Activated T-cell treated with anti-CD3 and anti-CD28 coated beads, Interleukin-2, amount 50 U/mL, for 48 hours (primary cell): ENCODE results near the gene CUZD1.
A peak's percentile ranks its signal among the peaks of the same experiment; 100 is the strongest.
"Not testable (repeated sequence)": the region's sequence is repeated elsewhere in the genome, so short reads cannot be mapped to it uniquely, and the experiment has no call there.

Experiments used
- DNase-seq, 2 experiments: peaks; one replicate each; pipeline ENCODE4 v3.0.0-alpha.2; 2020

Gene CUZD1, protein sequence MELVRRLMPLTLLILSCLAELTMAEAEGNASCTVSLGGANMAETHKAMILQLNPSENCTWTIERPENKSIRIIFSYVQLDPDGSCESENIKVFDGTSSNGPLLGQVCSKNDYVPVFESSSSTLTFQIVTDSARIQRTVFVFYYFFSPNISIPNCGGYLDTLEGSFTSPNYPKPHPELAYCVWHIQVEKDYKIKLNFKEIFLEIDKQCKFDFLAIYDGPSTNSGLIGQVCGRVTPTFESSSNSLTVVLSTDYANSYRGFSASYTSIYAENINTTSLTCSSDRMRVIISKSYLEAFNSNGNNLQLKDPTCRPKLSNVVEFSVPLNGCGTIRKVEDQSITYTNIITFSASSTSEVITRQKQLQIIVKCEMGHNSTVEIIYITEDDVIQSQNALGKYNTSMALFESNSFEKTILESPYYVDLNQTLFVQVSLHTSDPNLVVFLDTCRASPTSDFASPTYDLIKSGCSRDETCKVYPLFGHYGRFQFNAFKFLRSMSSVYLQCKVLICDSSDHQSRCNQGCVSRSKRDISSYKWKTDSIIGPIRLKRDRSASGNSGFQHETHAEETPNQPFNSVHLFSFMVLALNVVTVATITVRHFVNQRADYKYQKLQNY

DNA sequence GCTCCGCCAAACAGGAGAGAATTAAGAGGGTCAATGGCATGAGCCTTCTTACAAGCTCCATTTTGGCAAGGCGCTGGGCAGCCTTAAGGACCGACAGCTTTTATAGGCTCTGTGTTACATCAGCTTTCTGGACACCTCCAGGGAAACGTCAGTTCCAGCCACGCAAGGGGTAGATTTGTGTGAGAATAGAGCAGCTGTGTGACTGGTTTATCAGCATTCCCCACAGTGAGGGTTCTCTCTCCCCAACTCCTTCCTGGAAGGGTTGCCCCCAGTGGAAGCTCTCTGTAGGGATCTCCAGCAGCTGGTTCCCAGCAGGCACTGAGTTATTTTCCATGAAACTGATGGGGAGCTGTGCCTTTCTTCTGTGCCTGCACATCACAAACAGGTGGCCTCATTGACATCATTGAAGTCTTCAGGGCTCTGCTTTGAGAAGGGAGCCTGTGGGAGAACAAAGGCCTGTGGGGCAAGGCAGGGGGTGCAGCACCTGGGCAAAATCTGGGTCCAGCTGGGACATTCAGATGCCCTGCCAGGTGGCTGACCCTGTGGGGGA is at the start of gene CUZD1:
Gene CUZD1, minus strand, starts transcription at position 75 of the 550 bp plus-strand sequence. Its CDS starts 14 bp downstream, at position 61.
- no peak for DNase-seq

DNA sequence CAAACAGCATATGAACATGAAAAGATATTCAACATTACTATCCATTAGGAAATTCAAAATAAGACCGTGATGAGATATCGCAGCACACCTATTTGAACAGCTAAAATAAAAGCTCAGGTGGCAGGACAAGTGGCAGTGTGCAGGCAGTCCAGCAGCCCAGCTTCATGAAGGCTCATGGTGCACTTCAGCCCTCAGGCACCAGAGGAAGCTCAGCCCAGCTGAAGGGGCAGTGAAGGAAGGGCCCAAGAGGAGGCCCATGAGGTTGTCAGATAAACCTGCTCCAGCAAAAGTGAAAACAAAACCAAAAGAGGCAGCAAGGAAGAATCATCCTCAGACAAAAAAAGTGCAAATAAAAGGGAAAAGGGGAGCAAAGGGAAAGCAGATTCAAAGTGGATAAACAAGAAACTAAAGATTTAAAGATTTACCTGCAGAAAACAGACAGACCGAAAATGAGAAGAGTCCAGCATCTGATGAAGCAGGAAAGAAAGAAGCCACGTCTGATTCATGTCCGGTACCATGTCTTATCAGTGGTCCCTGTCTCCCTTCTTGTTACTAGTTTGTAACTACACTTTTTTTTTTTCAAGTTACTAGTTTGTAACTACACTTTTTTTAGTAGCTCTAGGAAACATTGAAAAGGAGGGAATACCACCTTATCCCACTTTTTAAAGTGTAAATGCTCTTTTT is 48.7 kb upstream of the CUZD1 start:
- DNase-seq, result no peak

DNA sequence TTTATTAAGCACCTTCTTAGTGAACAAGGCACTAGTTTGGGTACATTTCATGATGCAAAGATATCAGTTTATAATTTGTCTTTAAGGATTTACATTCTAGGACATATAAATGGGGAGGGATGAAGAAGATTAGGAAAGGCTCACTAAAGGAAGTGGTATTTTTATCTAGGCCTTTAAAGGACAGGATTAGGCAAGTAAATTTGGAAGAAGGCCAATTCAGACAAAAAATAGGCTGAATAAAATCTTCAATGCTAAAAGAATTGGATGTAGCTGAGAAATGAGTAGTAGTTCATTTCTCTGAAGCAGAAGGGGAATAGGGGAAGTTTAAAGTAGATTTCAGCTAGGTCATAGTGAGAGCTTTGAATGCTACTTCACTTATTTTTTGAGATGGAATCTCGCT is 38.5 kb upstream of the CUZD1 start:
- DNase-seq, result no peak

DNA sequence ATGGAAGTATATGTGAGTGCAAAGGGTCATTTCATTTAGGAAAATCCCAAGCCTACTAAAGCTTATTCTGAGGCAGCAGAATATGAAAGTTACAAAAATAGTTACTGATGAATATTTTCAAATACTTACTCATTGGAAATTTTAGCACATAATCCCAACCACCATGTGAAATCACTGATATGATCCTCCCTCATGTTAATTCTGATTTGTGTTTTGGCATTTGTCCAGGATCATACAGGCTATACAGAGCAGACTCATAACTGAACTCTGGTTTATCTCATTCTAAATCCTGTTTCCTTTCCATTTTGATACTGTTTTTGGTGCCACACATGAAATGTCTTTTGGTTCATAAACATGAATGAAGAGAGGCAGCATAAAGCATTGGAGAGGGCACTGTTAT is 37.1 kb upstream of the CUZD1 start:
- no peak for DNase-seq

DNA sequence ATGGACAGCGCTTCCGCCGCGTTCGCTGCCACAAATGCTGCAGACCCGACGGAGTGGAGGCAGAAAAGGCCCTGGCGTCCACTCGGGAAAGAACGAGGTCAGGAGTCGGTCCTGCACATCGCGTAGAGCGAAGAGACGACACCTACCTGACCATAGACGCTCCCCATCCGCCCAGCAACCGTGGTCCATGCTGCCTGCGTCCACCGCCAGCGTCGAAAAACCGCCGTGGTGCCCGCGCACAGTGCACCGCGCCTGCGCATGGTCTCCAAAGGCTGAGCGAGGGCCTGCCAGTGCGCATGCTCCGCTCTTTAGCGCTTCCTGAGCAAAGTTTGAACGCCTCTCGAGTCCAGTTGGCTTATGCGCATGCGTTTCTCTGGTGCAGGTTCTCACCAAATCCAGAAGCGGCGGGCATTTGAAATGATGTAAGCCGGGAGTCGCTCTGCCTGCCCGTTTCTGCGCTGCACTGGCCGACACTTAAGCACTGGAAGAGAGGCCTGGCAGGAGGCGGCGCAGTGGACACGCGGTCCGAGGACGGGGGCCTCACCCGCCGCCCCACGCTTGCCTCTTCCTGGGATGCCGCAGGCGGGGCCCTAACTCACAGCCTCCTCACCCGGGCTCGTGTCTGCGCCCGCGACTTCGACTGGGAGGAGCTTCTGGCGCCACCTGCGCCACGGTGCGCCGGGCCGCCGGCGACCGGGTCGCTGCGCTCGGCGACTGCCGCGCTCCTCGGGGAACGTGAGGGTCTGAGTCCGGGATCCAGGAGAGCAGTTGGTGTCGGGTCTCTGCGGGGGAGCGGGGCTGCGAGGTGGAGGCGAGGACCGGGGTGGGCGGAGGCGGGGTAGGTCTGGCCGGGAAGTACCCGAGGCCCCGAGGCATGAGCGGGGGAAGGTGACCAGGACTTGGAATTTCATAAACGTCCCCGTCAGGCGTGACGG is 33.9 kb upstream of the CUZD1 start, which contains the start of gene FAM24B:
Gene FAM24B, minus strand, starts transcription at position 243 of the 935 bp plus-strand sequence. CDS start 29,066 bp downstream, outside the sequence.
- DNase-seq, result peak; percentile 93 to 94

DNA sequence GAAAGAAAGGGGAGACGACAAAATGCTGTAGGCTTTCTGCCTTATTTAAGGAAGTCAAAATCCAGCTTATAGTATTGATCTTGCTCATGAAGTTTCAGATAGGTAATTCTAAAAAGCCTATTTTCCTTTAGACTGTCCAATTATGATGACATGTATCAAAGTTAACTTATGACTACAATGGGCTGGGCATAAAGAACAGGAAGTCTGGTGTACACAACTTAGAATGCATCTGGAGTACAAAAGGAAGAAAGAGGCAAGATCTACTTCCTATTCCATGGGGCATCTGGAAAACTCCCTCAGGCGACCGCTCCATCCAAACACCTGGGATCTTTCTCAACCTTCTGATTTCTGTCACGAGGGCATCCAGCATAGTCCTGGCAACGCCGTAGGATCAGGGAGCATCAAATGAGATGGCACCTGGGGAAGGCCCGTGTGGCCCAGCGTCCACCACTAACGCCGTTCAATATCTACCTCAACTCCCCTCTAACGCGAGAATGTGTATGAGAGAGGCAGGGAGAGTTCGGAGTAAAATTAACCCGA is 33.2 kb upstream of the CUZD1 start:
- no peak for DNase-seq

DNA sequence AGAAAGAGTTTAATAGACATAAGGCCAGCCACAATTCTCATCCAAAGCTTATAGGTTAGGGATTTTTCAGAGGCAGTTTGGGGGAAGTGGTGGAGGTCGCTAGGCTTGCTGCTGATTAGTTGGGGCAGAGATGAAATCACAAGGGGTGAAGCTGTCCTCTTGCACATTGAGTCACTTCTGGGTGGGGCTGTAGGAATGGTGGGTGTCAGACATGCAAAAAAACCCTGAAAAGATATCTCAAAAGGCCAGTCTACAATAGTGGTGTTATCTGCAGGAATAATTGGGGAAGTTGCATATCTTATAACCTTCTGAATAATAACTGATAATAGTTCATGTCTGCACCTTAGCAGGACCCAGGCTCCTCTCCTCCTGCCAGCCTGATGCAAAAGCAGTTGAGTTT is 31.6 kb upstream of the CUZD1 start:
- no peak for DNase-seq

DNA sequence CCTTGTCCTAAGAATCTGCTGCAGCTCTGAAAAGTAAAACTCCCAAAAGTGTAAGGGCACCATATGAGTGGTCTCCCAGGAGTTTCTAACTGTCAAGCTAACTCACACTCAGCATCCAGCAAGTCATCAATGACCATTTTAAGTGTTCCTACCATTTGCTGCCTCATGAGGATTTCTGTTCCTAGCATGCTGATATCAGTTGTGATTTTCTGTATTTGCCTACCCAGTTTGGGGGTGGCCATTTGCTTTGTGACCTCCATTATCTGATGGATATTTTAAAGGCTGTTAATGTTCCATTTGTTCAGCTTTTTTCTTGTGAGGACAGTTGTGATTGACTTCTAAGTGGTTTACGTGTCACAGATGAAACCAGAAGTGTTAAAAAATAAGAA is 30.8 kb upstream of the CUZD1 start:
- no peak for DNase-seq

DNA sequence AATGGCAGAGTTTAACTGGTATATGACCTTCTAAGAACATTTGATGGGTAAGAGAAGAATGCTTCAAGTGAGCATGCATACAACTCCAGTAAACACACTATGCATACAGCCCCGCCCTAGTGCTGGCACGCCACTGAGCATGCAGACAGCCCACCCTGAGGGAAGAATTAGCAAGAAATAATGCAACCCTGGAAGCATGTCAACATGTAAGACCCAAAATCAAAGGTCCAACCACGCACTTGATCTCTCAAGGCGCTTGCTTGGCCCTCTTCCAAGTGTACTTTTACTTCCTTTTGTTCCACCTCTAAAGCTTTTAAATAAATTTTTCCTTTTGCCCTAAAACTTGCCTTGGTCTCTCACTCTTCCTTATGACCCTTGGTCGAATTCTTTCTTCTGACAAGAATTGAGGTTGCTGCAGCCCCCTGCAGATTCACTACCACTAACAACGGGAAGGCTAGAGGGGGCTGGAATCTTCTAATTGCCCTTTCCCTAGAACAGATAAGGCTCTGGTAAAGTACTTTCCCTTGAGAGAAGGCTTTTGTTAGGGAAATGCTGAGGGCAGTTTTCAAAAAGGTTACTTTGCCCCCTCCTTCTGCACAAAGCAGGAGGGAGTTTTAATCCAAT is 30.3 kb upstream of the CUZD1 start:
- DNase-seq, result no peak

DNA sequence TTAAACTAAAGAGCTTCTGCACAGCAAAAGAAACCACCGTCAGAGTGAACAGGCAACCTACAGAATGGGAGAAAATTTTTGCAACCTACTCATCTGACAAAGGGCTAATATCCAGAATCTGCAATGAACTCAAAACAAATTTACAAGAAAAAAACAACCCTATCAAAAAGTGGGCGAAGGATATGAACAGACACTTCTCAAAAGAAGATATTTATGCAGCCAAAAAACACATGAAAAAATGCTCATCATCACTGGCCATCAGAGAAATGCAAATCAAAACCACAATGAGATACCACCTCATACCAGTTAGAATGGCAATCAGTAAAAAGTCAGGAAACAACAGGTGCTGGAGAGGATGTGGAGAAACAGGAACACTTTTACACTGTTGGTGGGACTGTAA is 26.3 kb upstream of the CUZD1 start:
- not testable (repeated sequence) for DNase-seq

DNA sequence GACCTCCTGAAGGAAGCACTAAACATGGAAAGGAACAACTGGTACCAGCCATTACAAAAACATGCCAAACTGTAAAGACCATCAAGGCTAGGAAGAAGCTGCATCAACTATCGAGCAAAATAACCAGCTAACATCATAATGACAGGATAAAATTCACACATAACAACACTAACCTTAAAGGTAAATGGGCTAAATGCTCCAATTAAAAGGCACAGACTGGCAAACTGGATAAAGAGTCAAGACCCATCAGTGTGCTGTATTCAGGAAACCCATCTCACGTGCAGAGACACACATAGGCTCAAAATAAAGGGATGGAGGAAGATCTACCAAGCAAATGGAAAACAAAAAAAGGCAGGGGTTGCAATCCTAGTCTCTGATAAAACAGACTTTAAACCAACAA is 23.1 kb upstream of the CUZD1 start:
- not testable (repeated sequence) for DNase-seq

DNA sequence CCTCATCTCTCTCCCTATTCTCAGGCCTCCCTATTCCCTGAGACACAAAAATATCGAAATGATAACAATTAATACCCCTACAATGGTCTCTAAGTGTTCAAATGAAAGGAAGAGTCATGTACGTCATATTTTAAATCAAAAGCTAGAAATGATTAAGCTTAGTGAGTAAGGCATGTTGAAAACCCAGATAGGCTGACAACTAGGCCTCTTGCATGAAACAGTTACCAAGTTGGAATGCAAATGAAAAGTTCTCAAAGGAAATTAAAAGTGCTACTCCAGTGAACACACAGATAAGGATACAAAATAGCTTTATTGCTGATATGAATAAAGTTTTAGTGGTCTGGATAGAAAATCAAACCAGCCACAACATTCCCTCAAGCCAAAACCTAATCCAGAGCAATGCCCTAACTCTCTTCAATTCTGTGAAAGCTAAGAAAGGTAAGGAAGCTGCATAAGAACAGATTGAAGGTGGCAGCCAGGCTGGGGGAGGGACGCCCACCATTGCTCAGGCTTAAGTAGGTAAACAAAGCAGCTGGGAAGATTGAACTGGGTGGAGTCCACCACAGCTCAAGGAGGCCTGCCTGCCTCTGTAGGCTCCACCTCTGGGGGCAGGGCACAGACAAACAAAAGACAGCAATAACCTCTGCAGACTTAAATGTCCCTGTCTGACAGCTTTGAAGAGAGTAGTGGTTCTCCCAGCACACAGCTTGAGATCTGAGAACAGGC is 21.3 kb upstream of the CUZD1 start:
- DNase-seq, result not testable (repeated sequence)

DNA sequence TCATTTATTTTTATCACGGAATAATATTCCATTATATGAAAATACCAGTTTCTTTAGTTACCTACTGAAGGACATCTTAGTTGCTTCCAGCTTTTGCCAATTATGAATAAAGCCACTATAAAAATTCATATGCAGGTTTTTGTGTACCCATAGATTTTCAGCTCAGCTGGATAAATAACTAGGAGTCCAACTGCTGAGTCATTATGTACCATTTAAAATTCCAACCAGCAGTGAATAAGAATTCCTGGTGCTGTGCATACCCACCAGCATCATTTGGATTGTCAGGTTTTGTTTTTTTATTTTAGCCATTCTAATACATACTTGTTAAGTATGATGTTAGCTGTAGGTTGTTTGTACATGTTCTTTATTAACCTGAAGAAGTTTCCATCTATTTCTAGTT is 19.2 kb upstream of the CUZD1 start:
- no peak for DNase-seq

DNA sequence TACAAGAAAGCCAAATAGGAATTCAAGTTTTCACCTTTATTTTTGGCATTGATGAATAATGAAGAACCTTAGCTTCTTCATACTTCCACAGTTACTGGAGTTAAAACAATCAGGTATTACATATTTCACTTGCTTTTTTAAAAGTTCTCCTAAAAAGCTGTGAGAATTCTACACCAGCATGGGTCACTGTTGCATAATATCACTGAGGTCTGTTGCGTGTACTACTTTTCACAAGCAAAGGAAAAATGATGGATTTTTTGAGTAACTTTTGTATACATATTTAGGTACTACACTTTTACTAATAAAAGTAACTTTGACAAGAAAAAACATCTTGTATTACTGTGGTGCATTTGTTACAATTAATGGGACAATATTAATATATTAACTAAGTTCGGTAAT is 18.5 kb upstream of the CUZD1 start:
- DNase-seq, result no peak

DNA sequence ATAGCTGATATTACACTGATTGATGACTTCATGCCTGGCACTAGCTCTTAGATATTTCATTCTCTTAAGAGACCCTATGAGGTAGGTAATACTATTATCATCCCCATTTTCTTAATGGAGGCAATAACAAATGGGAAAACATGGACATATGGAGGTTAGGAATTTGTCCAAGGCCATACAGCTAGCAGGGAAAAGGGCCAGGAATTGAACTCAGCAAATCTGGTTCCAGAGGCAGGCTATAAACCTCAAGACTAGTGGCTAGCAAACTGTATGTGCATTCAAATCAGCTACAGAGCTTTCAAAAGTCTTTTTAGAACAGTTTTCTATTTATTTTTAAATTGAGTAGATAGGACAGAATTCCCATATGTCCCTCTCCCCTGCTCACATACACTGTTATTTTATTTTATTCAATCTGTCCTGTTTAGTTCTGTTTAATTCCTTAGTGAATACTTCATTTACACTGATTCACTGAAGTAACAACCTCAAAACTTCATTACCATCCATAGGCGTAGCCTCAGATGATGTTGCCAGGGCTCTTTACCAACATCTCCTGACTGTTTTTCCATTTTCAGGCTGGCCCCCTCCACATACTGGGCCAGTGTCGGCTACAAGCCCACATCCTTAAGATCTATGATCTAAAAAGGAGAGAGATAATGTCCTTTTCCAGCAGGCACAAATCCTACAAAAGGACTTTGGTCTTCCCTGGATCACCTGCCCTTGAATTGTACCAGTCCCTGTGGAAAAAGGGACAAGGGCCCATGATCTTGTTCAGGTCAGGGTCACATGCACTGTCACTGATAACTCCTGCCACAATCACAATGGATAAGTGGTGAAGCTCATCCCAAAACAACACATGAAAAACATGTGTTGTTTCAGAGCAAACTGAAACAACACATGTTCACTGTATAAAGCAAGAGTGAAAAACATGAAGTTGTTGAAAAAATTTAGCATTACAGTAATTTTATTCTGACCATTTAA is 17.8 kb upstream of the CUZD1 start:
- DNase-seq, result no peak

DNA sequence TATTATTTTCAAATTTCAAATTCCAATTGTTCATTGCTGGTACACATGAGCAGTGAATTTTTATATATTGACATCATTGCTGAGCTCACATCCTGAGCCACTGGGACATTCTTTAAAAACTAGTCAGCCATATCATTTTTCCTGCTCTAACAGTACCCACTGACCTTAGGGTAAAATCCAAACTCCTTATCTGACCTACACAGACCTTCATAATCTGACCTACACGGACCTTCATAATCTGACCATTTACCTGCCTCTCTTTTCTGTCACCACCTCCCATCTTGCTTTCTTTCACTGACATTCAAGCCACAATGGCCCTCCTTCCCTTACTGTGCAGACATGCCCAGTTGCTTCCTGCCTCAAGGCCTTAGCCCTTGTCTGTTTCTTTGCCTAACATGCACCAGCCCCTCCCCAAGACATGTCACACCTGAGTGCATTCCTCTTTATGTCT is 16.1 kb upstream of the CUZD1 start:
- no peak for DNase-seq

DNA sequence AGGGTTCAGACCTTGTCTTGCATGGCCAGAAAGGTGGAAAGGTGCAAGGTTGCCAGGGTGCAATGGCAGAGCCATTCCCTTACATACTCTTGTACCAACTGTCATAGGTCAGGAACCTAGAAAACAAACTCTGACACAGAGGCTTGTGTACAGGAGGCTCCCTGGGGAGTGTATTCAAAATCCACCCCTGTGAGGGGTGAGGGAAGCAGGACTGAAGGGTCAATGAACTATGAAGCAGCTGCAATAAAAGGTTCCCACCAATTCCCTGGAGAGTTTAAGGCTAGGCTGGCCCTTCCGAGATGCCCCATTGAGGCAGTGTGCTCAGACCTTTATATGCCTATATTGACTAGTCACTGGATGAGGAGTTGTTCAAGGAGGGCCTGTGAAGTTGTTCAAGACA is 13.9 kb upstream of the CUZD1 start:
- no peak for DNase-seq

DNA sequence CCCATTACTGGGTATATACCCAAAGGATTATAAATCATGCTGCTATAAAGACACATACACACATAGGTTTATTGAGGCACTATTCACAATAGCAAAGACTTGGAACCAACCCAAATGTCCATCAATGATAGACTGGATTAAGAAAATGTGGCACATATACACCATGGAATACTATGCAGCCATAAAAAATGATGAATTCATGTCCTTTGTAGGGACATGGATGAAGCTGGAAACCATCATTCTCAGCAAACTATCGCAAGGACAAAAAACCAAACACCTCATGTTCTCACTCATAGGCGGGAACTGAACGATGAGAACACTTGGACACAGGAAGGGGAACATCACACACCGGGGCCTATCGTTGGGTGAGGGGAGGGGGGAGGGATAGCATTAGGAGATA is 12.4 kb upstream of the CUZD1 start:
- not testable (repeated sequence) for DNase-seq

DNA sequence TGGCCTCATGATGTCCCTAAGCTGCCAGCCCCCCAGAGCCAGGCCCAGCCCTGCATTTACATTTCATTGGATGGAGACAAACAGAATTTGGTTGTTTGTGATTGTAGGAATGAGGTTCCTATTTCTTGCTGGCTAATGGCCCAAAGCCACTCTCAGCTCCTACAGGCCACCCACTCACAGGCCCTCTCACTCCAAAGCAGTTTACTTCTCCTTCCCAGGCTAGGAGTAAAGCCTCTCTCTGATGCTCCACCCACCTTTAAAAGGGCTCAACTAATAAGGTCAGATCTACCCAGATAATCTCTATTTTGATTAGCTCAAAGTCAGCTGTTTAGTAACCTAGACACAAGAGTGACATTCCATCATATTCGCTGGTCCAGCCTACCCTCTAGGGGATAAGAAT is 11.2 kb upstream of the CUZD1 start:
- no peak for DNase-seq

DNA sequence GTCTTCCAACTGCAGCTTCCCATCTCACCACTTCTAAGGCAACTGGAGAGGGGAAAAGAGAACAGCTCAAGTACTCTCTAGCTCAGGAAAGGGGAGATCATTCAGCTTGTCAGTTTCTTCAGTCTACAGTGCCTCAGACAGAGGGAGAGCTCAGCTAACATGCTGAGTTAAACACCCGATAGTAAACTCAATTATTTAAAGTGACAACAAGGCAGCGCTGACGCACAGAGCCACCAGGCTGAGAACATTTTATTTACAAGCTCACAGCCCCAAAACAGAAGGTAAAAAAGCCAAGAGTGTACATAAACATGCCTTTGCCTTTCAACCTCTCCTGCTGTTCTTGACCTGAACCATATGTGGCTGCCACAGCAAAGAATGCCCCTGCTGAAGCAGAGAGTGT is 10.1 kb upstream of the CUZD1 start:
- no peak for DNase-seq
